Measurements from ENCODE around the gene MFAP4.

DNA sequence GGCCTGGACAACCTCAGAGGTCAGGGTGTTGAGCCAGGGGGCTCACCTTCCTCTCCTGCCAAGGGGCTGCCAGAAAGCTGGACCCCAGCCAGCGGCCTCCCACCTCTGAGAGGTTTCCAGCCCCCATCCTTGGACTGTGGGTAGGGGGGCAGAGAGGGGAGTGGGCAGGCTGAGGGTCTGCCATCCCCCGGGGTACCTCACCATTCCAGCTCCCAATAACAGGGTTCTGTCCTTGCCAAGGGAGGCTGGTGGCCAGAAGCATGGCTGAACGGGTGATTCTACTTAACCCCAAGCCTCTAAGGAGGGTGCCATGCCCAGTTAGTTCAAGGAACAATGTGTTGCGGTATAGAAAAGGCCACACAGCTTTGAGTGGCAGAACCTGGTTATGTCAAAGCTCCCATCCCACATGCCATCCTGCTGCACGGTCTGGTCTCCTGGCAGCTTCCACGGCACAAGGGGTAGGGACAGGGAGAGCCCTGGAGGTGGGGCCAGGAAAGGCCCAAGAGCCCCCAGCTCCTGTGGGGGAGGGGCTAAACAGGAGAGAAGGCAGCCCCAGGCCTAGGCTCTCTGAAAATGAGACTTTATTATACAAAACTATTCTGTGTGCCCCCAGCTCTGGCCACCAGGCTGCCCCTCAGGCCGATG lies 44.3 kb downstream of the MFAP4 start:
- TF ChIP-seq, protein P1, sequence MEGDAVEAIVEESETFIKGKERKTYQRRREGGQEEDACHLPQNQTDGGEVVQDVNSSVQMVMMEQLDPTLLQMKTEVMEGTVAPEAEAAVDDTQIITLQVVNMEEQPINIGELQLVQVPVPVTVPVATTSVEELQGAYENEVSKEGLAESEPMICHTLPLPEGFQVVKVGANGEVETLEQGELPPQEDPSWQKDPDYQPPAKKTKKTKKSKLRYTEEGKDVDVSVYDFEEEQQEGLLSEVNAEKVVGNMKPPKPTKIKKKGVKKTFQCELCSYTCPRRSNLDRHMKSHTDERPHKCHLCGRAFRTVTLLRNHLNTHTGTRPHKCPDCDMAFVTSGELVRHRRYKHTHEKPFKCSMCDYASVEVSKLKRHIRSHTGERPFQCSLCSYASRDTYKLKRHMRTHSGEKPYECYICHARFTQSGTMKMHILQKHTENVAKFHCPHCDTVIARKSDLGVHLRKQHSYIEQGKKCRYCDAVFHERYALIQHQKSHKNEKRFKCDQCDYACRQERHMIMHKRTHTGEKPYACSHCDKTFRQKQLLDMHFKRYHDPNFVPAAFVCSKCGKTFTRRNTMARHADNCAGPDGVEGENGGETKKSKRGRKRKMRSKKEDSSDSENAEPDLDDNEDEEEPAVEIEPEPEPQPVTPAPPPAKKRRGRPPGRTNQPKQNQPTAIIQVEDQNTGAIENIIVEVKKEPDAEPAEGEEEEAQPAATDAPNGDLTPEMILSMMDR (IDR thresholded peaks at IDR 0.05; ENCODE audit: poor library complexity), result no peak
- TF ChIP-seq EZH2 (IDR thresholded peaks at IDR 0.05; ENCODE audit: borderline replicate concordance) (no peak), EZH2phosphoT487 (IDR thresholded peaks at IDR 0.05; ENCODE audit: low read depth, severe bottlenecking, unreplicated experiment) (no peak)
